ENCODE data around the gene APBB2. TPM values are rescaled to one million over a fixed set of nuclear protein-coding genes. Genes with fewer than 3 reads are reported as not detected.
"Not testable (repeated sequence)": the region's sequence is repeated elsewhere in the genome, so short reads cannot be mapped to it uniquely, and the experiment has no call there.

Gene APBB2
- total RNA-seq, 1 donor from 2014 or later: 23.9 TPM

DNA sequence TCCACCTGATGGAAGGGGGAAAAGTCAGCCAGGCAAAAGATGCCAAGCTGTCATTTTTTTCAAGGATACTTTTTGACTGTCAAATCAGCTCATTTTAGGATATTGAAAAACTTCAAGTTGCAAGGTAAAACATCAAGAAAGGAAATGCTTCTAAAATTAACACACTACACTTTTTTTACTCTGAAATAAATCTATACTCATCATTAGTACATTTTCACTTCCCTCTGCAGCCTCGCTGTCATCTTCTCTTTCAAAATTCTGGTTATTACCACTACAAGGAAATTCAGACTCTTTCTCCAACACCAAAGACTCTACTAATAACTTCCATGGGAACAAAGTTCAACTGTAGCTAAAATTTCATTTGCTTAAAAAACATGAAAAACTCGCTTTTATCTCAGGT lies 41.6 kb downstream of the APBB2 start:
- ATAC-seq: no peak

GRCh38 chr4:41169256-41169800 lies 45.0 kb downstream of the APBB2 start:
- DNase-seq (no peak), ATAC-seq (no peak)
- intact Hi-C loops (cut with micrococcal nuclease): no loop called here

More for the DNA sequence above, 41.6 kb downstream of the APBB2 start:
- DNase-seq: no peak
- intact Hi-C loops (cut with micrococcal nuclease): no loop called here

DNA sequence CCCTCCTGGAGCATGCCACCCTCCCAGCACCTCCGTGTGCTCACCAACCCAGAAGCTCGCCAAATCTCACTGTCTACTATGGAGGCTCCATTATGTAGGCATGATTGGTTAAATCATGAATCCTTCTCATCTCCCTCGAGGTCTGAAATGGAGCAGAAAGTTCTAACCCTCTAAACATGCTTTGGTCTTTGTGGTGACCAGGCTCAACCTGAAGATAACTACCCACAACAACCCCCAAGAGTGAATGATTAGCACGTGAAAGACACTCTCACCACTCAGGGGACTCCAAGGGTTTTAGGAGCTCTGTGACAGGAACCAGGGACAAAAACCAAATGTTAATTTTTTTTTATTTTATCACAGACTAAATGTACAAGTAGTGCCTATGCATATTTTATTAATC lies 47.2 kb downstream of the APBB2 start:
- DNase-seq: no peak
- intact Hi-C loops (cut with micrococcal nuclease): no loop called here
- no peak for ATAC-seq

DNA sequence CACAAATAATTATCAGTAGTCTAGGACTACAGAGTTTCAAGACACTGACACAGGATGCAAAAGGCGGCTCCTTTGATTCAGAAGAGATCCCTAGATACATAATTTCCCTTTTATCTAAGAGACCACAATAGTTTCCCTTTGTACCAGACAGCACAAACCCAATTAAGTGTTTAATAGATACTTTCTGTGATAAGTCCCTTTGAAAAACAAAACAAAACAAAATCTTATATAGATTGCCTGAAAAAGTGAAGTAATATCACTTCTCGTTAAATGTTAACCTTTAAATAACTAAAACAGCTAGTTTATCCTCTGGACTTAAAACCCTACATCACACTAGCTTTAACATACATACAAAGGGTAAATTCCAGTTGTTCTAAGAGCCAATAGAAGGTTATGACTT lies 49.9 kb downstream of the APBB2 start:
- intact Hi-C loops (cut with micrococcal nuclease): no loop called here
- no peak for DNase-seq
- ATAC-seq: no peak

GRCh38 chr4:41161355-41161754 lies 53.0 kb downstream of the APBB2 start:
- DNase-seq (no peak), ATAC-seq (no peak)
- intact Hi-C loops (cut with micrococcal nuclease): no loop called here

DNA sequence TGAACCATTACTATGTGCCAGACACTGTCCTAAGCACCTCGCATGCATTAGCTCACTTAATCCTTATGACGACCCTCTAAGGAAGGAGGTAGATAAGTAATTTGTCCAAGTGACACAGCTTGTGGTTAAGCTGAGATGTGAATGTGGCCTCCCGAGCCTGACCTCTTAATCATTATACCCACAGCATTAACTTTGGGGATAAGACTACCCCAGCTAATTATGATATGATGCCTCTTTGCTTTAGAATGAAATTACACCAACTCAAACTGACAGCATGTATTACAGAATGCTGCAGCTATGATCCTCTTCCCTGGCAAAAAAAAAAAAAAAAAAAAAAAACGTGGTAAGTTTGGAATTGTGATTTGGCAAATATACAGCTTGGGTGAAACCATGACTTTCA lies 53.5 kb downstream of the APBB2 start:
- DNase-seq: no peak
- intact Hi-C loops (cut with micrococcal nuclease): no loop called here
- no peak for ATAC-seq

DNA sequence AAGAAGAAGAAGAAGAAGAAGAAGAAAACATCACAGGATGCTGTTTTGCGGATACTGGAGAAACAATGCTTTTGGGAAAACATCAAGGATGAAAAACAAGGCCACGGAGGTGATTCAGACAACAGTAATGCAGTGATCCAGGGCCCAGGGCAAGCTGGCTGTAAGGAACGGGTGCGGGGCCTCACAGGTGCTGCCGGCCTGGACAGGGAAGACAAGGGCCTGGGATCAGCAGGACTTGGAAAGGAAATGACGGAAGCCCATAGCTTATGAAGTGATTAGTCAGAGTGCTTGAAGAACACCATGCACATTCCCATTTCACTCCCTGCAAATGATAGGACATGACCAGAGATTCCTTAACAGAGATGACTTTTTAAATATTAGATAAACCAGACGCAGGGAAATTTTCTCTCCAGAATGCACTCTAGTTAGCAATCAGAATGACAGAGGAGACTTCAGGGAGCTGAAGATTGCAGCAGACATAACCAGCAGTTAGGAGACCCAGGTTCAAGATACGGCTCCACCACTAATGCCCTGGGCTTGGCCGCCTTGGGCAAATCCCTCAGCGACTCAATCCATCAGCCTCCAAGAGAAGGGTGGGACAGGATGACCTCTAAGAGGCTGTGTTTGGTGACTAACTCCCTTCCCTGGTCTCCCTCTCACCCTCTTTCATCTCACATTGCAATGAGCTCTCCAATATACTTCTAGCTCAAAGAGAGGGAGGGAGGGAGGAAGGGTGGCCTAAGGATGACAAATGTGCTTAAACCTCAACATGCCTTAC lies 54.1 kb downstream of the APBB2 start:
- DNase-seq (no peak), ATAC-seq (no peak)
- intact Hi-C loops (cut with micrococcal nuclease): no loop called here

DNA sequence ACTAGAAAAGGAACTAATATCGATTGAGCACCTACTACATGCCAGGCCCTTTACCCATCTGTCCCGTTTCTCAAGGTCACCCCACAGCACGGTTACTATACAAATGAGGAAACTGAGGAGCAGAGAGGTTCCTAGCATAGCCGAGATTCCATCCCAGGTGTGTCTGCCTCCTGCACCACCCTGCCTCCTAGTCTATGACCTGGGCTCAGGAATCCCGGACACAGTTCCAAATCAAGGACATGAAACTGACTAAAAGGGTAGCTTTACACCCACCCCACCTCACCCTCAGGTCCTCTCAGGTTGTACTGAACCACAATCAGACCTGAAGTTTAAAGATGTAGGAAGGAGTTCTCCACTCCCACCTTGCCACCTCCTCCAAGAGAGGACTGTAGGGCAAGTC lies 55.6 kb downstream of the APBB2 start:
- no peak for ATAC-seq
- intact Hi-C loops (cut with micrococcal nuclease): no loop called here
- DNase-seq: no peak

- no peak for DNase-seq
- intact Hi-C loops (cut with micrococcal nuclease): no loop called here
- ATAC-seq: no peak
Observed at GRCh38 chr4:41158274-41158673, 56.1 kb downstream of the APBB2 start.

GRCh38 chr4:41157009-41157408 lies 57.3 kb downstream of the APBB2 start:
- DNase-seq: no peak
- ATAC-seq: no peak
- intact Hi-C loops (cut with micrococcal nuclease): no loop called here

DNA sequence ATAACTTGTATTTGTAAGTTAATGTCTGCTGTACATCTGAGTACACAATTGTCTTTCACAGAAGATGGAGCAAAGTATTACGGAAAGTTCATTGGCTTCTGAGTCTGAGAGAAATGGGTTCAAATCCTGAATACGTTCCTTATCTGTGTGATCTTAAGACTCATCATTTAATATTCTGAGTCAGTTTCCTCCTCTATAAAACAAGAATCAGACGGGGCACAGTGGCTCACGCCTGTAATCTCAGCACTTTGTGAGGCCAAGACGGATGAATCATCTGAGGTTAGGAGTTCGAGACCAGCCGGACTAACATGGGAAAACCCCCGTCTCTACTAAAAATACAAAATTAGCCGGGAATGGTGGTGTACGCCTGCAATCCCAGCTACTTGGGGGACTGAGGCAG lies 57.8 kb downstream of the APBB2 start:
- no peak for DNase-seq
- intact Hi-C loops (cut with micrococcal nuclease): no loop called here
- no peak for ATAC-seq

DNA sequence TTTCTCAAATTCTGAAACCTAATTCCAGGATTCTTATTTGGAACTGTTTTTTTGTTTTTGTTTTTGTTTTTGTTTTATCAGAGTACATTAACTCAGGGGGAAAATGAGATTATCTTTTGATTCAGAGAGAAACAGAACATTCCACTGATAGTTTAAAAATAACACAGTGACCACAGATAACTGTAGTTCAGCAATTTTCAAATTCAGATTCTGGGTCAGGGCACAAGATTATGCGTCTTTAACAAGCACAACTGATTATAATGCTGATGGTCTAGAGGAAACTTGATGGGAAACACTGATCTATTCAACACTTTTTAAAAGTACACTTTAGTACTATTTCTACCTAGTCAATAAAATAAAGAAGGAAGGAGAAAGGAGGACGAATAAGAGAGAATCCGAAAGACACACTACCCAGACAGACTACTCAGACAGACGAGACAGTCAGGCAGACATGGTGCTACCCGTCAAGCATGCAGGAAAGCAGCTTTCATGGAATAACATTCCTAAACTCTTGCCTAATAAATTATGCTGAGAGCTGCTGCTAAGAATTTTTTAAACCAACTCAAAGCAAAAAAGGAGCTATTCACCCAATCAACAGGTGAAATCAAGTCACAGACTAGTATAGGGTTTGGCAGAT lies 59.0 kb downstream of the APBB2 start:
- intact Hi-C loops (cut with micrococcal nuclease): no loop called here
- DNase-seq (no peak), ATAC-seq (peak; percentile 65)

- intact Hi-C loops (cut with micrococcal nuclease): no loop called here
- no peak for DNase-seq
- peak; percentile 48 for ATAC-seq
Observed at GRCh38 chr4:41154814-41155177, 59.5 kb downstream of the APBB2 start.

GRCh38 chr4:41154010-41154813 lies 60.1 kb downstream of the APBB2 start:
- ATAC-seq (peak; percentile 37), DNase-seq (no peak)
- intact Hi-C loops (cut with micrococcal nuclease): no loop called here

GRCh38 chr4:41150401-41150800 lies 63.9 kb downstream of the APBB2 start:
- intact Hi-C loops (cut with micrococcal nuclease): no loop called here
- ATAC-seq (no peak), DNase-seq (no peak)

DNA sequence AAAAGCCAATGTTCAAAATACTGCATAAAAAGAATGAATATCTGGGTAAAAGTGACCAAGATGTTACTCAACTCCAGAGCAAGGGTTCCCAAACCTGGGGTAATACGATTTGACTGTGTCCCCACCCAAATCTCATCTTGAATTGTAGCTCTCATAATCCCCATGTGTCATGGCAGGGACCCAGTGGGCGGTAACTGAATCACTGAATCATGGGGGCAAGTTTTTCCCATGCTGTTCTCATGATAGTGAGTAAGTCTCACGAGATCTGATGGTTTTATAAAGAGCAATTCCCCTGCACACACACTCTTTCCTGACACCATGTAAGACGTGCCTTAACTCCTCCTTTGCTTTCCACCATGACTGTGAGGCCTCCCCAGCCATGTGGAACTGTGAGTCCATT lies 64.8 kb downstream of the APBB2 start:
- intact Hi-C loops (cut with micrococcal nuclease); ATAC-seq; DNase-seq: not testable (repeated sequence)

DNA sequence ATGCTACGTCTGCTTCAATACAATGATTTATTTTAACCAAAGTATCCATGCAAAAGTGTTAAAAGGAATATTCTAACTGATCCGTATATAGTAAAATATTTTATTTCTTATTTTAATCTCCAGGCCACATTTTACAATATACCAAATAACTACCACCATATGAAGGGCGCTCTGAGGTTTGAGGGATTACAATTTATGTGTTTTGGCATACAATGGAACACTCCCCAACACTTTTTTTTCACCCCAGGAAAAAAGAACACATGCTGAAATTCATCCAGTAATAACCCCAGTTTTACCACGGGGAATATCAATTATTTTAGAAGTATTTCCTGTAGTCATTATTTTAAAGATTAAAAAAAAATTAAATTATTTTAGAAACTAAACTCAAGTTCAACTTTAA lies 65.4 kb downstream of the APBB2 start:
- ATAC-seq: no peak
- intact Hi-C loops (cut with micrococcal nuclease): no loop called here
- DNase-seq: no peak

DNA sequence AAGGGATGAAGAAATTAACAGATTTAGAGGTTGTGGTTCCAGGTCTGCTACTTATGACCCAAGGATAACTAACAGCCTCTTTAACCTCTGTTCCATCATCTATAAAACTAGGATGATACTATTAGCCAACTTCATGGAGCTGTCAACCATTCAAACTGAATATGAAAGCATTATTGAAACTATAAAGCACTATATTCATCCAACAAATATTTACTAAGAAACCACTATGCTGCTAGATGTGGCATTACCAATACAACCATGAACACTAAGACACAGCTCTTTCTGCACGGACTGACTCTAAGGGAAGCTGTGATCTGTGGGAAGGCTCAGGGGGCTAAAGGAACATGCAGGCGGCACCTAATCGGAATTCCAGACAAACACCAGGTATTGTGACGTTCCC lies 66.0 kb downstream of the APBB2 start:
- intact Hi-C loops (cut with micrococcal nuclease): no loop called here
- DNase-seq (no peak), ATAC-seq (no peak)

- DNase-seq; intact Hi-C loops (cut with micrococcal nuclease); ATAC-seq: not testable (repeated sequence)
Observed at GRCh38 chr4:41147570-41147969, 66.8 kb downstream of the APBB2 start.

Measured in left ventricle myocardium superior (tissue), 1 donor.